Thyroid gland (tissue), 4 donors: Measurements from ENCODE around the gene HSF2BP. TPM values are rescaled to one million over a fixed set of nuclear protein-coding genes. Genes with fewer than 3 reads are reported as not detected.

Experiments used
- DNase-seq, 2 donors: peaks; one replicate each; pipeline ENCODE4 v3.0.0-alpha.2; 2019
- H3K27ac ChIP-seq, 3 donors: fragments of 200-600 bp; sonication (generic); 1 replicate in 2 of 3; 2 replicates in 1 of 3; pipeline ENCODE4 v1.5.1; 2016 to 2019; ENCODE audit warnings: mild to moderate bottlenecking in 1 of 3, moderate library complexity in 1 of 3
- H3K27me3 ChIP-seq: fragments of 200-600 bp; sonication (generic); one replicate; pipeline ENCODE4 v1.5.1; 2019
- H3K36me3 ChIP-seq, 2 donors: fragments of 200-600 bp; sonication (generic); one replicate each; pipeline ENCODE4 v1.5.1; 2016 to 2019
- H3K4me1 ChIP-seq, 2 donors: fragments of 200-600 bp; sonication (generic); one replicate each; pipeline ENCODE4 v1.5.1; 2017 to 2019
- H3K4me3 ChIP-seq, 3 donors: fragments of 200-600 bp; sonication (generic); replicated peaks in 1 of 3; 1 replicate in 2 of 3; 2 replicates in 1 of 3; pipeline ENCODE4 v1.5.1; 2016; ENCODE audit warnings: mild to moderate bottlenecking in 1 of 3
- H3K9me3 ChIP-seq: fragments of 200-600 bp; sonication (generic); one replicate; pipeline ENCODE4 v1.5.1; 2017
- CTCF ChIP-seq, 6 experiments: fragments of 200-600 bp in 3 of 6; fragments of 450-650 bp in 3 of 6; sonication (generic) in 3 of 6; IDR thresholded peaks; one replicate each; pipeline ENCODE4 v1.5.1; 2016 to 2019; ENCODE audit warnings: antibody characterized with exemption in 6 of 6, mild to moderate bottlenecking in 2 of 6, inconsistent platforms in 1 of 6, moderate library complexity in 1 of 6
- POLR2A ChIP-seq, 2 donors: fragments of 450-650 bp; IDR thresholded peaks; one replicate each; pipeline ENCODE4 v1.6.1; 2017; ENCODE audit warnings: antibody characterized with exemption in 2 of 2, mild to moderate bottlenecking in 2 of 2, moderate library complexity in 1 of 2
- WGBS, 2 donors: methylation state at CpG; one replicate each; pipeline ENCODE4 v1.1.5; 2017; 5-methylcytosine and 5-hydroxymethylcytosine counted together
- intact Hi-C: fragments of 100-400 bp; cut with DNase I; formaldehyde crosslinking; loops from one replicate; pipeline ENCODE4 v1.15.1; 2023
- total RNA-seq, 4 donors: library from RNA; depleted of rRNA; stranded (reverse); fragments of >200 nt; gene quantifications; one replicate each; pipeline ENCODE4 v1.2.3, GENCODE V29; 2016

HSF2BP gene
- total RNA-seq, 4 donors from 2014 or later, result 0.33 to 1.2 (median 0.84) TPM

- 88 to 92% methylated on average over 15 of the region's 15 CpGs for WGBS, 2 donors
- Histone ChIP-seq H3K9me3 (no peaks in the 10 kb centered on the region), H3K4me1 (peaks cover 27 to 54% of the 10 kb centered on the region in 2 donors), H3K27ac (peak overlapping the region in 1 of 3 donors; percentile 35), H3K27me3 (no peaks in the 10 kb centered on the region), H3K4me3 (no peak overlapping the region), H3K36me3 (no peaks in the 10 kb centered on the region)
- intact Hi-C loops, result no loop called here
- TF ChIP-seq CTCF (IDR thresholded peaks at IDR 0.05) (no peak), POLR2A (IDR thresholded peaks at IDR 0.05) (no peak)
- DNase-seq, result no peak
Observed at GRCh38 chr21:43605320-43606215, 53.7 kb downstream of the HSF2BP start.

GRCh38 chr21:43604505-43605204 is 54.6 kb downstream of the HSF2BP start:
- H3K27ac ChIP-seq, result peak overlapping the region in 1 of 3 donors; percentile 84
- no peak for DNase-seq

GRCh38 chr21:43603641-43604504 is 55.4 kb downstream of the HSF2BP start:
- DNase-seq, result no peak
- WGBS, 2 donors, result 76 to 87% methylated on average over 8 of the region's 8 CpGs
- no peaks in the 10 kb centered on the region for H3K36me3 ChIP-seq
- no peaks in the 10 kb centered on the region for H3K9me3 ChIP-seq
- H3K27ac ChIP-seq, result peak overlapping the region; percentile 84 to 92 (median 87)
- peaks cover 17 to 38% of the 10 kb centered on the region in 2 donors for H3K4me1 ChIP-seq
- no peaks in the 10 kb centered on the region for H3K27me3 ChIP-seq
- no peak overlapping the region for H3K4me3 ChIP-seq
- TF ChIP-seq POLR2A (IDR thresholded peaks at IDR 0.05) (no peak), CTCF (IDR thresholded peaks at IDR 0.05) (no peak)
- intact Hi-C loops, result no loop called here

More at GRCh38 chr21:43604505-43605204, 54.6 kb downstream of the HSF2BP start:
- Histone ChIP-seq H3K4me1 (peaks cover 20 to 46% of the 10 kb centered on the region in 2 donors), H3K27me3 (no peaks in the 10 kb centered on the region), H3K9me3 (no peaks in the 10 kb centered on the region), H3K4me3 (no peak overlapping the region), H3K36me3 (no peaks in the 10 kb centered on the region)
- intact Hi-C loops, result no loop called here
- no peak for TF ChIP-seq POLR2A (IDR thresholded peaks at IDR 0.05)
- TF ChIP-seq CTCF (IDR thresholded peaks at IDR 0.05), result no peak
- WGBS, 2 donors, result 98 to 99% methylated on average over 6 of the region's 6 CpGs

- intact Hi-C loops, result no loop called here
- Histone ChIP-seq H3K9me3 (no peaks in the 10 kb centered on the region), H3K27ac (peak overlapping the region; percentile 84 to 92 (median 87)), H3K36me3 (no peaks in the 10 kb centered on the region), H3K4me1 (peaks cover 17 to 41% of the 10 kb centered on the region in 2 donors), H3K4me3 (no peak overlapping the region), H3K27me3 (no peaks in the 10 kb centered on the region)
- DNase-seq, result peak; percentile 67 to 83
- TF ChIP-seq POLR2A (IDR thresholded peaks at IDR 0.05) (no peak), CTCF (IDR thresholded peaks at IDR 0.05) (no peak)
- 54 to 58% methylated on average over 5 of the region's 5 CpGs for WGBS, 2 donors
Observed at GRCh38 chr21:43603233-43603626, 56.1 kb downstream of the HSF2BP start.
